ENCODE data around the gene SPTLC3.

SPTLC3 gene

GRCh38 chr20:12999201-12999600 is 9.6 kb upstream of the SPTLC3 start:
- no peak overlapping the region for H3K4me3 ChIP-seq (replicated peaks in 1 of 2; ENCODE audit: low read depth in 2 of 2, low read length in 2 of 2)
- DNase-seq (ENCODE audit: low read depth in 2 of 2), result no peak
- TF ChIP-seq CTCF (IDR thresholded peaks at IDR 0.05; ENCODE audit: low read depth, low read length), result no peak

GRCh38 chr20:13002251-13002650 is 6.5 kb upstream of the SPTLC3 start:
- H3K4me3 ChIP-seq (replicated peaks in 1 of 2; ENCODE audit: low read depth in 2 of 2, low read length in 2 of 2), result no peak overlapping the region
- TF ChIP-seq CTCF (IDR thresholded peaks at IDR 0.05; ENCODE audit: low read depth, low read length), result no peak
- DNase-seq (ENCODE audit: low read depth in 2 of 2), result no peak

GRCh38 chr20:13006825-13007224 is 1.9 kb upstream of the SPTLC3 start:
- DNase-seq (ENCODE audit: low read depth in 2 of 2), result peak; percentile 45 to 73
- H3K4me3 ChIP-seq (replicated peaks in 1 of 2; ENCODE audit: low read depth in 2 of 2, low read length in 2 of 2), result no peak overlapping the region
- TF ChIP-seq CTCF (IDR thresholded peaks at IDR 0.05; ENCODE audit: low read depth, low read length), result no peak

- no peak for TF ChIP-seq CTCF (IDR thresholded peaks at IDR 0.05; ENCODE audit: low read depth, low read length)
- H3K4me3 ChIP-seq (replicated peaks in 1 of 2; ENCODE audit: low read depth in 2 of 2, low read length in 2 of 2), result no peak overlapping the region
- no peak for DNase-seq (ENCODE audit: low read depth in 2 of 2)
Observed at GRCh38 chr20:13007596-13007995, 1.2 kb upstream of the SPTLC3 start.

- H3K4me3 ChIP-seq (replicated peaks in 1 of 2; ENCODE audit: low read depth in 2 of 2, low read length in 2 of 2), result peak overlapping the region; percentile 51 to 53
- TF ChIP-seq CTCF (IDR thresholded peaks at IDR 0.05; ENCODE audit: low read depth, low read length), result no peak
- peak; percentile 95 to 97 for DNase-seq (ENCODE audit: low read depth in 2 of 2)
Observed at GRCh38 chr20:13009682-13010406, 1.1 kb downstream of the SPTLC3 start.

GRCh38 chr20:13012886-13013285 is 4.1 kb downstream of the SPTLC3 start:
- TF ChIP-seq CTCF (IDR thresholded peaks at IDR 0.05; ENCODE audit: low read depth, low read length), result no peak
- DNase-seq (ENCODE audit: low read depth in 2 of 2), result peak in 1 of 2 donors; percentile 64
- H3K4me3 ChIP-seq (replicated peaks in 1 of 2; ENCODE audit: low read depth in 2 of 2, low read length in 2 of 2), result no peak overlapping the region

- no peak for DNase-seq (ENCODE audit: low read depth in 2 of 2)
- H3K4me3 ChIP-seq (replicated peaks in 1 of 2; ENCODE audit: low read depth in 2 of 2, low read length in 2 of 2), result no peak overlapping the region
- TF ChIP-seq CTCF (IDR thresholded peaks at IDR 0.05; ENCODE audit: low read depth, low read length), result no peak
Observed at GRCh38 chr20:13013411-13013810, 4.6 kb downstream of the SPTLC3 start.

All from cardiac fibroblast (primary cell).